ENCODE measurements around the gene CHAC1. TPM values are rescaled to one million over a fixed set of nuclear protein-coding genes. Genes with fewer than 3 reads are reported as not detected.

CHAC1 gene
- total RNA-seq, 1 experiment from 2014 or later: 11.6 TPM

DNA sequence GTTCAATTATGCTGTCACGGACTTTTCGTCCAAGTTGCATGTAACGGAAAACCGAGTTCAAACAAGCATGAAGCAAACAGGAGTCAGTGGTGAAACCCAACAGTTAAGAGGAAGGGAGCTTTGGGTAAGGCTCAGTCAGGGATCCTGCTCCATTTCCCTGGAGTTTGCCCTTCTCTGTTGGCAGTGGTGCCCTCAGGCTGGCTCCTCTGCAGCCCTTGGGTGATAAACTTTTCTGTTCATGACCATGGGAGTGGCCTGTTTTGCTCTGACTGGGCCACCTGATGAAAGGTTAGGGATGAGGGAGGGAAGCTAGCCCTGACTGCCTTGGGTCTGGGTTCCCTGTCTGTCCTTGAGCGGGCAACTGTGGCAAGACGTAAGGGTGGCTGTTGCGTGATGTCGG, 16.1 kb downstream of the CHAC1 start:
- intact Hi-C loops (cut with micrococcal nuclease; ENCODE audit: unreplicated experiment): no loop called here
- no peak for TF ChIP-seq EZH2 (IDR thresholded peaks at IDR 0.05; ENCODE audit: borderline replicate concordance, low read depth, low read length, poor library complexity, severe bottlenecking)
- TF ChIP-seq, protein P1, sequence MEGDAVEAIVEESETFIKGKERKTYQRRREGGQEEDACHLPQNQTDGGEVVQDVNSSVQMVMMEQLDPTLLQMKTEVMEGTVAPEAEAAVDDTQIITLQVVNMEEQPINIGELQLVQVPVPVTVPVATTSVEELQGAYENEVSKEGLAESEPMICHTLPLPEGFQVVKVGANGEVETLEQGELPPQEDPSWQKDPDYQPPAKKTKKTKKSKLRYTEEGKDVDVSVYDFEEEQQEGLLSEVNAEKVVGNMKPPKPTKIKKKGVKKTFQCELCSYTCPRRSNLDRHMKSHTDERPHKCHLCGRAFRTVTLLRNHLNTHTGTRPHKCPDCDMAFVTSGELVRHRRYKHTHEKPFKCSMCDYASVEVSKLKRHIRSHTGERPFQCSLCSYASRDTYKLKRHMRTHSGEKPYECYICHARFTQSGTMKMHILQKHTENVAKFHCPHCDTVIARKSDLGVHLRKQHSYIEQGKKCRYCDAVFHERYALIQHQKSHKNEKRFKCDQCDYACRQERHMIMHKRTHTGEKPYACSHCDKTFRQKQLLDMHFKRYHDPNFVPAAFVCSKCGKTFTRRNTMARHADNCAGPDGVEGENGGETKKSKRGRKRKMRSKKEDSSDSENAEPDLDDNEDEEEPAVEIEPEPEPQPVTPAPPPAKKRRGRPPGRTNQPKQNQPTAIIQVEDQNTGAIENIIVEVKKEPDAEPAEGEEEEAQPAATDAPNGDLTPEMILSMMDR (conservative IDR thresholded peaks at IDR 0.05; ENCODE audit: low read depth, low read length): no peak
- H3K27ac ChIP-seq (ENCODE audit: low read depth, low read length, poor library complexity, severe bottlenecking): no peak overlapping the region
- H3K27me3 ChIP-seq (replicated peaks; ENCODE audit: insufficient read depth, low read depth, low read length, poor library complexity): no peaks in the 10 kb centered on the region
- ChIA-PET POLR2A (ENCODE audit: low non-redundant PET) (no interaction called here), CTCF (interaction anchor here (0.6 kb wide), 1 partner anchor 65 kb away, joined by 3 read pairs; no protein-coding TSS in a partner anchor)
- H3K4me3 ChIP-seq (ENCODE audit: low read depth, low read length, poor library complexity, severe bottlenecking): no peak overlapping the region
- H3K4me1 ChIP-seq (ENCODE audit: insufficient read depth, low read length, poor library complexity, severe bottlenecking): peaks cover 6% of the 10 kb centered on the region
- H3K36me3 ChIP-seq (ENCODE audit: insufficient read depth, low read length, poor library complexity, severe bottlenecking): no peaks in the 10 kb centered on the region
- DNase-seq (ENCODE audit: low spot score): no peak
- H3K9me3 ChIP-seq (ENCODE audit: low read depth, low read length, poor library complexity, severe bottlenecking): no peaks in the 10 kb centered on the region
- no TSS peak for BruUV-seq (replicated peaks)

DNA sequence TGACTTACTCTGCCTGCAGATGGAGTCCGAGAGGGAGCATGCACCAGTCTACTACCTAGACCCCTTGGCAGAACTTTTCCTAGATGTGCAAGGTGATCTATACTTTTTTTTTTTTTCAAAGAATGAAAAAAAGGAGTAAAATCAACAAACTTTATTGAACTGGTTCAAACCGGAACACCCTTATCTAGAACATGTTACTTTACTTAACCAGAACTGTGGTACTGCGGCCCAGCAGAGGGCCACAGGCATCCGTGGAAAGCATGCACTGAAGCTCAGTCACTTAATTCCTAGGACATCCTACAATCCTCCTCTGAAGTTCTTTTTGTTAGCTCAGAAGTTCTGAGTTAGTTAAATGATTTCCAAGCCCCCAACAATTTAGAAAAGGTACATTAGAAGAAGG, 21.6 kb downstream of the CHAC1 start:
- intact Hi-C loops (cut with micrococcal nuclease; ENCODE audit: unreplicated experiment): no loop called here
- TF ChIP-seq, protein P1 (conservative IDR thresholded peaks at IDR 0.05; ENCODE audit: low read depth, low read length): no peak; the same call in 1 of the 2 replicates
- TF ChIP-seq EZH2 (IDR thresholded peaks at IDR 0.05; ENCODE audit: borderline replicate concordance, low read depth, low read length, poor library complexity, severe bottlenecking): no peak
- ChIA-PET POLR2A (ENCODE audit: low non-redundant PET) (no interaction called here), CTCF (no interaction called here)
- no TSS peak for BruUV-seq (replicated peaks)
- peaks cover 6% of the 10 kb centered on the region for H3K4me1 ChIP-seq (ENCODE audit: insufficient read depth, low read length, poor library complexity, severe bottlenecking)
- H3K27me3 ChIP-seq (replicated peaks; ENCODE audit: insufficient read depth, low read depth, low read length, poor library complexity): no peaks in the 10 kb centered on the region
- H3K27ac ChIP-seq (ENCODE audit: low read depth, low read length, poor library complexity, severe bottlenecking): no peak overlapping the region
- H3K36me3 ChIP-seq (ENCODE audit: insufficient read depth, low read length, poor library complexity, severe bottlenecking): peaks cover 26% of the 10 kb centered on the region
- no peaks in the 10 kb centered on the region for H3K9me3 ChIP-seq (ENCODE audit: low read depth, low read length, poor library complexity, severe bottlenecking)
- DNase-seq (ENCODE audit: low spot score): no peak
- H3K4me3 ChIP-seq (ENCODE audit: low read depth, low read length, poor library complexity, severe bottlenecking): no peak overlapping the region

DNA sequence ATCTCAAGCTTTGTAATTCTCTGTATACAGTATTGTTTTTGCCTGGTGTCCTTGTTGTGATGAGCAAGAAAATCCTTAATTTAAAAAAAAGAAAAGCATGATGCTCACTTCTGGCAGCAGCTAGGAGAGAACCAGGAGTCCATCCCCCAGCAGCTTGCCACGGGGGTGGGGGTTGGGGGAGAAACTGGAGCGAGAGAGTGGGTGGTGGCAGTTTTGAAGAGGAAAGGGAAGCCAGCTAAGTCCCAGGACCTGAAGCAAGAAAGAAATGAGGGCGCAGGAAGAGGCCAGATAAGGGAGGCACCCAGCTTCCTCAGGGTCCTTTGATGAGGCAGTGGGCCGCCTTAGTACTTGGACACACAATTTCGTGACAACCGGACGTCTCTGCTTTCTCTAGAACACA, 23.5 kb downstream of the CHAC1 start:
- no peak for DNase-seq (ENCODE audit: low spot score)
- H3K27ac ChIP-seq (ENCODE audit: low read depth, low read length, poor library complexity, severe bottlenecking): no peak overlapping the region
- no peak overlapping the region for H3K4me3 ChIP-seq (ENCODE audit: low read depth, low read length, poor library complexity, severe bottlenecking)
- no TSS peak for BruUV-seq (replicated peaks)
- no peaks in the 10 kb centered on the region for H3K9me3 ChIP-seq (ENCODE audit: low read depth, low read length, poor library complexity, severe bottlenecking)
- H3K36me3 ChIP-seq (ENCODE audit: insufficient read depth, low read length, poor library complexity, severe bottlenecking): peaks cover 46% of the 10 kb centered on the region
- POLR2A ChIA-PET (ENCODE audit: low non-redundant PET): no interaction called here
- CTCF ChIA-PET: no interaction called here
- no peaks in the 10 kb centered on the region for H3K27me3 ChIP-seq (replicated peaks; ENCODE audit: insufficient read depth, low read depth, low read length, poor library complexity)
- peaks cover 6% of the 10 kb centered on the region for H3K4me1 ChIP-seq (ENCODE audit: insufficient read depth, low read length, poor library complexity, severe bottlenecking)
- TF ChIP-seq, protein P1 (conservative IDR thresholded peaks at IDR 0.05; ENCODE audit: low read depth, low read length): no peak
- no peak for TF ChIP-seq EZH2 (IDR thresholded peaks at IDR 0.05; ENCODE audit: borderline replicate concordance, low read depth, low read length, poor library complexity, severe bottlenecking)
- intact Hi-C loops (cut with micrococcal nuclease; ENCODE audit: unreplicated experiment): no loop called here
